ENCODE measurements around the gene TCF4.
A peak's percentile ranks its signal among the peaks of the same experiment; 100 is the strongest.

Gene TCF4

DNA sequence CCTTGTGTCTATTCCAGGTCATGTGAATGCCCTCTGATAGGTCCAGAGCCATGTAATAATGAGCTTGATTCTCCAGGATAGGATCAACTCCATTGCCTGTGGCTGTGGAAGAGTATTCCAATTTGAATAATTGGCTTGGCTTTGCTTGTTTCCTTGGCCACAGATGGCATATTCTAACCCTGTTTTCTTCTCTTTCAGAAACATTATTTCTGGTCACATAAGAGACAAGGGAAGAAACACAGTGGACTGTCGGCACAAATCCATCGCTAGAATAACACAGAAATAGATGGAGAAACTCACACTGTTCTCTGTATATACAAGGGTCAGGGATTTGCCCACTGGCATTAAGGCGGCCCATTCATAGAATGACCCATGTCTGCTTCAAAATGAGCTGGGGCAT is 350.3 kb downstream of the TCF4 start:
- DNase-seq (ENCODE audit: low read depth, low spot score), result no peak

DNA sequence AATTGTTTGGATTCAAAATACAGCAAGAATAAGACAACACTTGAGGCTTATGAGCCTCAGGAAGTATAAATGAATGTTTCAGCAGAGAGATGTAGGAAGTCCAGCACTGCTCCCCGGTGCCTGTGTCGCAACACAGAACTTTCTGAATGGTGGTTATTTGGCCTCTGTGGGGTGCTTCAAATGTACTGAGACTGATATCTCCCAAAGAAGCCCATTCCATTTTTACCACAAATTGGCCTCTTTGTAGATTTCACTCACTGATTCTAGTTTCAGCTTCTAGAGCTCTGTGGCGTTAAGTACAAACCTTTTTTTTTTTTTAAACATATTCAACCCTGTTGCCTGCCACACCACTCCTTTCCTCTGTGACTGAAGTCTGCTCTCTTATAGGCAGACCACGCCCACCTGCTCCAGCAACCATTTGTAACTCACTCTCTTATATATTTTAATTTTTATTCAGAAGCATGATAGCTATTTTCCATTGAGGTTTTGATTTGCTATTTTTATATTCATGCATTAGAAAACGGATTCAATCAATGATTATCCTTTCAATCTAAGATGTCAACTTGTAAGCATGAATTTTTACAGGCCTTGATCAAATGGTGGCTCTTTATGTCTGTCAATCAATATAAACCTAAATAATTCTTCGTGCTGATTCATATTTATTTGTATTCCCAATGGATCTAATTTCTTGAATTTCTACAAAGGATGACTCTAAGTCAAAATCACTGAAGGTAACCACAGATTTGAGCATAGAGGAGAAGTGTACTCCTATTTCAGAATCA is 351.7 kb downstream of the TCF4 start:
- no peak for DNase-seq (ENCODE audit: low read depth, low spot score)

DNA sequence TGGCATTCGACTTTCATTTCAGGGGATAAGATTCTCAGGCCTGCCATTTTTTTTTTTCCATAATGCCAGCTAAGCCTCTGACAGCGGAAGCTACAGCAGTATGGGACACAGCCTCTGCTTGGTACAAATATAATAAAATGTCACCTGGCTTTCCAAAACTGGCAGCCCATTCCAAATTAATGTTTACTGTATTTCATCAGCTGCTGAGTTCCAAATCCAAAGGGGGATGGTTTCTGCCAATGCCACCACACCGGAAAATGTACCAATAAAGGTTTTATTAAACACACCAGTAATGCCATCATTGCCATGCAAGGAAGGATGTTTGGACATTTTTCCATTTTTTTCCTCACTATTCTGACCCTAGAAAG is 352.9 kb downstream of the TCF4 start:
- DNase-seq (ENCODE audit: low read depth, low spot score), result no peak

DNA sequence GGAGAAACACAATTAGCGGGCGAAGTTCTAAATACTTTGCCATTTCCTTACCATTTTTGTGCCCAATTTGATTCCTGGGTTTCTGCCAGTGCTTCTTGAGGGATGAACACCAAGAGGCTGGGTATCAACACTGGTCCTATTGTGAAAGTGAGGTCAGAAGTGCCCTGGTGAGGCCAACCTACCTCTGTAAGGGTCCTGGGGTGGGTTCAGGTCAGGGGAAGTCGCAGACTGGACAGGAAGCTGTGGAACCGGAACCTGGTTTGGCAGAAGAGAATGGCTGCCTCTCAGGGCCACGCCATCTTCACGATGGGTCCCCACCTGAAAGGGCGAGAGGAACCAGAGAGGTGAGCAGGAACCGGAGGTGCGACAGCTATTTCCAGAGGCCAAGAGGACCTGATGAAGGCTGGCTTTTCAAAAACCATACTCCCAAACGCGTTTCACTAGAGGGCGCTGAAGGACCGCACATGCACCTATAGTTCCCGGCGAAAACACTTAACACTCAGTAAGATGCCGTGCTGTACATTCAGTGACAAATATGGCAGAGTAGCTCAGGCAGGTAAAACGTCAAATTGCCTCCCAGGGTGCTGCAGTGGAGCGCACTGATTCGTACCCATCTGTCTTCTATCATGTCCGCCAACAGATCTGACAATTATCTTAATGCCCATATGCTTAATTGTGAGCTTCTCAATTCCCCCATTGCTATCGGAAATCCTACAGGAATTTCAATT is 353.5 kb downstream of the TCF4 start:
- DNase-seq (ENCODE audit: low read depth, low spot score), result peak; percentile 2

DNA sequence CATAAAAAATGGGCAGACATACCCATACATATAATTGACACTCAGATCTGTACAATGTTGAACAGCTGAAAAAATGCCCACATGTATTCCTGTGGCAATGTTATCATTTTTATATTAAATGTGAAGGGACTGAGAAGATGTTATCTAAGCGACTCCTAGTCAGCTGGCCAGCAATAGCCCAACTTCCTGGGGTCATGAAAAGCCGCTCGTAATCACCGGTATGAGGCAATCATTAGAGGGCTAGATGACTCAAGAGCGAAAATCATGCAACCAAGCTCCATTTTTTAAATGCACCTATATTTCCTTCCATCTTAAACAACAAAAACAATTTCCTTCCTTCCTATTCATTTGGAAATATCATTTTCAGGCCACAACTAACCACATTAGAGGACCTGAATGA is 354.1 kb downstream of the TCF4 start:
- DNase-seq (ENCODE audit: low read depth, low spot score), result no peak

DNA sequence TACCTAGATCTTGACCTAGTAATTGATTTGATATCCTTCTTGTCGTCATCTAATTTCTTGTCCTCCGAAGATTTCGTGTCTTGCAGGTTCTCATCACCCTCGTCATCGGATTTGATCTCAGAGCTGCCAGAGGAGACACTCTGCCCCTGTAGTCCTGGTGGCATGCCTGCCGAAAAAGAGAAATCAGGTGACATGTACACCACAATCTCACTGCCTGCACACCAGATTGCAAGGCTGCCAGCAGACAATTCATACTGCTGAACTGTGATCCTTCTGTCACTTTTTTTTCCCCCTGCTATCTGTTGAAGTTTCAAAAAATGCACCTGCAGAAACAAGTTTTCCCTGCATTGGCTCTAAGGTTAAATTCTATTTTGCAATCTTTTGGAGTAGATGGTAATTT is 355.5 kb downstream of the TCF4 start:
- DNase-seq (ENCODE audit: low read depth, low spot score), result no peak

DNA sequence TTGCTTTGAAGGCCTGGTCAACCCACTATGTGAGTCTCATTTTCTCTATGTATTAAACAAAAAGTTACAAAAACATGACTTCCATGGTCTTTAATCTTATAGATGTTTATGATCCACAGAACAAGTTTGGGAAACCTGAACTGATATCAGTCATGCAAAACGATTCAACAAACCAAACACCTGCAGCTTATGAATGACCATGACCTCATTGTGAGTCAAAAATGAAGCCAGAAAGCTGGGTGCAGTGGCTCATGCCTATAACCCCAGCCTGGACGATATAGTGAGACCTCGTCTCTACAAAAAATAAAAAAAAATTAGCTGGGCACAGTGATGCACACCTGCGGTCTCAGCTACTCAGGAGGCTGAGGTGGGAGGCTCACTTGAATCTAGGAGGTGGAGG is 358.3 kb downstream of the TCF4 start:
- no peak for DNase-seq (ENCODE audit: low read depth, low spot score)

DNA sequence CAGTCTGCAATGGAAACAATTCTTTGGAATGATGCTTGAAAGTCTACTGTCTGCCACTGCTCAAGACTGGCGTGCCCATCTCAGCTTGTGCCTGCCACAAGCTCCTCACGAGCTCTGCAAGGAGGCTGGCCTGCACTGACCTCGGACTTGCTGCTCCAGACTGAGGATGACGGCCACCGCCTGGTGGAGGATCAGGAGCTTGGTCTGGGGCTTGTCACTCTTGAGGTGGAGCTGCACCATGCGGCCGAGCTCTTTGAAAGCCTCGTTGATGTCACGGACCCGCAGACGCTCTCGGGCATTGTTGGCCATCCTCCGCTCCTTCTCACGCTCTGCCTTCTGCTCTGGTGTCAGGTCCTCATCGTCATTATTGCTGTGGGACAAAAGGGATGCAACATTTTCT is 359.3 kb downstream of the TCF4 start:
- DNase-seq (ENCODE audit: low read depth, low spot score), result no peak

DNA sequence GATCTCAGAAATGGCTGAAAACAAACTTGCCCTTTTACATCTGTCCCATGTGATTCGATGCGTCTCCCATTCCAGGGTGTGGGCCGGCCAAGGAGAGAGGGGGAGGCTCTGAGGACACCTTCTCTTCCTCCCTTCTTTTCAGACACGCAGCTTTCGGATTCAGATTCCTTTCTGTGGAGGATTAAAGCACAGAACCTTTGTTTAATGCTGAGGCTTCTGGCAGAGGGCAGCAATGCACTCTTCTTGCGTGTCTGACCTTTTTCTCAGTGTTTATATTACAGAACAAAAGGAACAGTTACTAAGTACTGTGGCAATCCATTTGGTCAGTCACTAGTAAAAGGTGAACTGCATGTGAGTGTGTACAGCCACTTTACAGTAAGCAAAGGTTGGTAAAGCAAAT is 359.8 kb downstream of the TCF4 start:
- no peak for DNase-seq (ENCODE audit: low read depth, low spot score)

DNA sequence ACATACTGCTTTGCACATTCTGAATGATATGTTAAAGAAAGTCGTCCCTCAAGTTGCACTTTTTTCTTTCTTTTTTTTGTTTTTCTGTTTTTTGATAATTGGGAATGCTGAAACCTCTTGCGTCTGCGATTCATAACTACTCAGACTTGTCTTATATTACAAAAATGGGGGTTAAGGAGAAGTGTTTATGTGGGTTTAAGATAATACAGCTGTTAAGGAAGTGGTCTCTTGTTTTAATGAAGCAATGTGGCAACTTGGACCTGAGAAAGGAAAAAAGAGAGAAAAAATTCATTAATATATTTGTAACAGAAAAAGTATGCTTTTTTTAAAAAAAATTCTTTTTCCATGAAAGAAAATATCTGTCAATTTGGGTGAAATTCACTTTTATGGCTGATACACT is 360.2 kb downstream of the TCF4 start:
- DNase-seq (ENCODE audit: low read depth, low spot score), result no peak

DNA sequence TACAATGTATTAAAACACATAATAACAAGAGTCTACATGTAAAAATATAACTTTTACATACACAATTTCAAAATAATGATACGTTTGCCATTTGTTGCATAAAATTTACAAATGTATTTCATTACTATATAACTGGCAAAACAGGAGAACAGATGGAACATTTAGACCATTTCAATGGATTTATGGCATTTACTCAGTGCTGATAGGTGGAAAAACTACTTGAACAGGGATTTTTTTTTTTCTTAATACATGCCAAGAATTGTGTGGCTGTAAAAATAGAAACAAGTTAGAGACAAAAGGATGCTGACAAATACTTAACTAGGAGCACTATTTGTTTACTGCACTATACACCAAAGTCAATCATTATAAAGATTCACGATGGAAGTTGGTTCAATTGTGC is 361.9 kb downstream of the TCF4 start:
- no peak for DNase-seq (ENCODE audit: low read depth, low spot score)

DNA sequence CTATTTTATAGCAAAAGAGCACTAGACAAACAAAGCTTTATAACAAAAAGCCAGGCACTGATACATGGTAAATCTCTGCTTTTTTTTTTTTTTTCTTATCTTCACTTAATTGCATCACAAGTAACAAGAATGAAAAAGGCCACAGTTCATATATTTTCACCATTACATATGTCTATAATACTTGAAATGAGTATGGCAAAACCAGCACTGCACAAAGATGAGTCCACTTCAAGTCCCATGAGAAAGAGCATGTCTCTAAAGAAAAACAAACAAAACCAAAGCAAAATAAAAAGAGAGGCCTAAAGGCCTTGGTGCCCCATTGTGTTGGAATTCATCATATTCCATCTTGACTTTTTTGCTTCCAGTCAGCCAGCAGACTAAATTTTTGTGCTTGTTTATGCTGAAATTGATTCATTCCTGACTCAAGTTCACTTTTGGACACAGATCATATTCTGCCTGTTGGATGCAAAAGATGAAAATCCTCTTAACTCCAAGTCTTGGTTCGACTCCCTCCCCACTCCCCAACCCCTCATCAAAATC is 363.8 kb downstream of the TCF4 start:
- DNase-seq (ENCODE audit: low read depth, low spot score), result no peak

DNA sequence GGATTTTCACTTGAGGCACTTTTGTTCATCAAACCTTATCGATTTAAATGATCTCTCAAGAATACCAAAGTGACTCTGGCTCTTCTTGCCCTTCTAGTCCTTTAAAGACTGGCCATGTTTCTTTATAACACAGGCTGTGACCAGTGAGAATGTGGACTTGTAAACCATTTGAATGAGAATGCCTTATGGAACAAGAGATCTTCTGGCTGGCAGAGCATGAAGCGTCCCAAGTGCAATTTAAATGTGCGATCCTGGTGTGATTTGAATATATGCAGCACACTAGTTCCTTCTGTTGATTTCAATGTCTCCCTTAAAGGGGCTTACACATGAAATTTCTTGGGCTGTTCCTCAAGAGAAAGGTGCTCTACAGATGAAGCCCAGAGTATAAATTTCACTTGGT is 366.4 kb downstream of the TCF4 start:
- no peak for DNase-seq (ENCODE audit: low read depth, low spot score)

DNA sequence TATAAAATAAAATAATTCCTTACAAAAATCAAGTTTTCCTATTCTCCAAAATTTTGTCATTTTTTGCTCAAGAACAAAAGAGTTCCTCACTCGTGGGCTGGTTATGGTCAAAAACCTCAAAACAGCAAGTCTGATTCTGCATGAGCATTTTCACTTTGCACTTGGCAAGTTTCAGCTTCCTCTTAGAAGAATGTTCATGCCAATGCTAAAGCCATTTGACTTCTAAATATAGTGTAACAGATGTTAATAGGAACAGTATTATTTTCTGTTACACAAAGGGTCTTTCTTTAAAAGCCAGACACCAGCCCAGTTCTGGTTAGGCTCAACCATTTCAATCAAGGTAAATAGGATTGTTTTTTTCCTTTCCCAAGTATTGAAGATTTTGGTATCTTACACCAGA is 367.5 kb downstream of the TCF4 start:
- no peak for DNase-seq (ENCODE audit: low read depth, low spot score)

DNA sequence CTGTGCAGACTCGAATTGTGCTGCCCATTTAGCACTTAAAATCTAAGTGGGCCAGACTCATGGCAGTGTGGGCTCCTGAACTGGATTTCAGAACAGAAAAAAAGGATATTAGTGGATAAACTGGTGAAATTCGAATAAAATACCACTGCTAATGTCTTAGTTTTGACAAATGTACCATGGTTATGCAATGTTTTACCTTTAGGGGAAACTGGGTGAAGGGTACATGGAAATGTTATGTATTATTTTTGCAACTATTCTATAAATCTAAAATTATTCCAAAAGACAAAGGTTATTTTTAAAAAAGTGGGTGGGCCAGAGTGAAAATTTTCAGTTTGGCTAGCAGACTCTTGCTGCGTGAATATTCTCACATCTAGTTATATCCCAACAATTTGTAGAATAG is 368.2 kb downstream of the TCF4 start:
- DNase-seq (ENCODE audit: low read depth, low spot score), result no peak

DNA sequence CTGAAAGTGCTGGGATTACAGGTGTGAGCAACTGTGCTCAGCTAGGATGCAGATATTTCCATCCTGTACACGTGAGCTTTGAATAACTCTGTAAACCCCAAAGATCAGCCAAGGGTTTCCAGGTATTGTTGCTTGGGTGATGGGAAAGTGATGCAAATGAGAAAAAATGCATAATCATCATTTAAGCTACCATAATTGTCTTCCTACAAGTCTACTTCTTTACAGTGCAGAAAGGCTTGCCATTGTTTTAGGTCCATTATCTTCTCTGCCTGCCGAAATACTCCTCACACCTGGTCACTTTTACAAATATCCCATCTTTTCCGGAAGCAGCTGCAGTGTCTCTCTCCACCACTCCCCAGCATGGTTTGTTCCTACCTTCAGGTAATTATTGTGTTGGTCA is 368.9 kb downstream of the TCF4 start:
- DNase-seq (ENCODE audit: low read depth, low spot score), result no peak

DNA sequence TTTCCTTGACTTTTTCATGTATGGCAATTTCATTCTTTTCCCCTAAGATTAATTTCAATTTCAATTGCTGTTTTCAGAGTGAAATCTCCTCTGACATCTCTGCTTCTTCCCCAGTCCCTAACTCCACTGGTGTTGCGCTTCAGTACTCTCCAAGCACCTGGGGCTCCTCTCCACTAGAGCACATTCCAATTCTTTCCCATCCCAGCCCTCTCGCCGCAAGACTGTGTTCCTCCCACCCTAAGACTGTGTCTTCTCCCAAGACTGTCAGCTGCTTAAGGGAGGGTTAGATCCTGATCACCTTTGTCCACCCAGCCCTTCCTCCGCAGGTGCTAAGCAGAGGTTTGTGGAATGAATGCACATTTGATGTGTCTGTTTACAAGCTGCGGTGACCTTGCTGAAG is 373.0 kb downstream of the TCF4 start:
- DNase-seq (ENCODE audit: low read depth, low spot score), result no peak

DNA sequence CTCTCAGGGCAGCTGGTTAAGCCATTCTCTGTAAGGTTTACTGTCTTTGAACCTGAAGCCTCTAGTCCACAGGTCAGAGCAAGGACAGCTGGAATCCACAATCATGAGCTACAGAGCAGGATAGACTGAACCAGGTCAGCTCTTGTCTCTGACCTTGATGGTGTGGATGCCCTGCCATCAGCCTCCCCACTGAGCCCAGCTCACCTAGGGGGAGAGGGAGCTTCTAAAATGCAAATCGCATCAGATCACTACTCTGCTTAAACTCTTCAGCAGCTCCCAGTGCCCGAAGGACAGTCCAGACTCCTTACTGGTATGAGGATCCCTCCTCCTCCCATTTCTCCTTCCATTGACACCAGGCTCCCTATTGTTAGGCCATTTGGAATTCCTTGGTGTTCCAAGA is 373.5 kb downstream of the TCF4 start:
- DNase-seq (ENCODE audit: low read depth, low spot score), result no peak

DNA sequence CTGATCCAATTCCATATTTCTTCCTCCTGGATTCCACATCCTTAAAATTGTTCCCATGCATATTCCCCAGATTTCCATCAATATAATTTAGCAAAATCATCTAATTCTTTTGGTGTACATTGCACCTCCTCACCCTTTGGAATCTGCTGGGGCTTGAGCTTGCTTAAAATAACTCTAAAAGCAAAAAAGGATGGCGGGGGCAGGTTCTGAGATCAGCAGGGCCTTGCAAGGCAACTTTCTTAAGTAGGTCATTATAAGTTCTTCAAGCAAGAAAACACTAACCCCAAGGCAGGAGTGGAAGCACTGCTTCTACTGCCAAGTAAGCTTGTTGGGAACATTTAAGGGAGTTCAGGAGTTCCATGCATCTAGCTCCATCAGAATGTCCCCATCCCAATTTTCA is 374.4 kb downstream of the TCF4 start:
- DNase-seq (ENCODE audit: low read depth, low spot score), result no peak

DNA sequence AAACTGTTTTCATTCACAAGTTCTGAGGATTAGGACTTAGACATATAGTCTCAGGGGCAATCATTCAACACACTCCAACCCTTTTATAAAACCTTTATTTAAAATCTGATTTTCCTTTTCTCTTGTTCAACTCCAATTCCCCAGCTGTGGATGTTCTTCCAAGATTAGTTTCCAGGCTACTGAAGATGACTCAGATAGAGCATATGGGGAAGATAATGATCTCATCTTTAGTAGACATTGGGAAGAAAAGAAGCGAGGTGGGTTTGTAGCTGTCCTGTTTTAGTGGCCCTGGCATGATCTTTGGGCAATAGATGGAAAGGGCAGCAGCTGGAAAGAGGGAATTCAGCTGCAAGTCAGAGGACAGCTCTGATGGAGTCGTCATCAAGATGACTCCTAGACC is 381.1 kb downstream of the TCF4 start:
- DNase-seq (ENCODE audit: low read depth, low spot score), result no peak

DNA sequence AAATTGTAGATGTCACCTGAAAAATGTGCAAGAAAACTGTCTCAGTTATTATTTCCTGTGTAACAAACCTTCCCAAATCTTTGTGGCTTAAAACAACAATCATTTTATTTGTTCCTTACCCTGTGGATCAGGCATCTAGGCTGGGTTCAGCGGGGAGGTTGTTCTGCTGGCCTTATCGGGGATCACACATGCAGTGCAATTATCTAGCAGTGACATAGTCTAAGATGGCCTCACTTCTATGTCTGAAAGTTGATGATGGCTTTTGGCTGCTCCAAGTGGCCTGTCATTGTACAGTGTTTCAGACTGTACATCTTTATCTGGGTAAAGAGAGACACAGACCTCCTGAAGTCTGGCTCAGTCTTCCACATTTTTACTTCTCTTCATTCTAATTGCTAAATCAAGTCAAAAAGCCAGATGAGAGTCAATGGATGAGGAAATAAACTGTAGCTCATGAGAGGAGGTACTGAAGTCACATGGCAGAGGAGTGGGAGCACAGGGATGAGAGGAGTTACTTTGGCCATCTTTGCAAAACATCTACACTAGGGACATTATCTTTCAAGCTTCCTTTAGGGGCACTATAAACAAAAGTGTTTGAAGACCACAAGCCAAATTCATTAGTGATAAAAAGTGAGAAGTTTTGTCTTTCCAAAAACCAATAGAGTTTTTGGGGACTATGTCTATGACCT is 385.6 kb downstream of the TCF4 start:
- no peak for DNase-seq (ENCODE audit: low read depth, low spot score)

DNA sequence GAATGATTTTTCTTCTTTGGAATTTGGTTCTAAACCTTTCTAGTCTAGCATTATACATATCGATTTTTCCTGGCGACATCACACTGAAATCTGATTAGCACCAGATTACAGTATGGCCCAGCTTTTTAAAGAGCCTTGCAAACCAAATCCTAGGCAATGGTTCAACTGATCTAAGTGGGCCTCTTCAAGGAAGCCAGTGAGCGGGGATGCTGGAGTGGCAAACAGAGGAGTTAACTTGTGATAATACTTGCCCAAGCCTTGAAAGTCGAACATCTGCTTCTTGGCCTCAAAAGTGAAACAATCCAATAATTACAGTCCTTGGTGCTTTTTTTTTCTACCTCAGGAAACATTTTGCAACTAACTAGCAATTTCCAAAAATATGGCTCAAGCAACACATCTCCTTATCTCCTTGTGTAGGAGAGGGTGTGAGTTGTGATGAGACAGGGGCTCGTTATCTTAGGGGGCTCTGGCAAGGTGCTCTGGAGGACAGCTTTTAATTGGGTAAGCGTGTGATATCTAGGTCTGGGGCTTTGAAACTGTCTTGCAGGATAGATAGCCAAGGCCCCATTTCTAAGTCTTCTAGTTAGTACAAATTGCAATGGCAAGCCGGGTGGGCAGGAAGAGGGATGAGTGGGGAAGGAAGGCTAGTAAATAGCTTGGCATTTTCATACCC is 388.6 kb downstream of the TCF4 start:
- DNase-seq (ENCODE audit: low read depth, low spot score), result no peak

Measured in activated CD4-positive, CD25-positive, alpha-beta regulatory T cell treated with anti-CD3 and anti-CD28 coated beads, Interleukin-2, amount 50 U/mL, for 16 hours (primary cell).